Trophoblast cell (in vitro differentiated cells and primary cell): Measurements from ENCODE around the gene ZFAND2A.

ENCODE experiments used
- DNase-seq, 2 donors: peaks; one replicate each; pipeline ENCODE4 v3.0.0-alpha.2; 2016
- H2AFZ ChIP-seq: 2 replicates; pipeline ENCODE4 v1.6.1; 2013; ENCODE audit warnings: low read length, moderate library complexity, mild to moderate bottlenecking; ENCODE audit not compliant: insufficient read depth, poor library complexity
- H2AK5ac ChIP-seq: 2 replicates; pipeline ENCODE4 v1.6.1; 2013; ENCODE audit warnings: mild to moderate bottlenecking, low read length
- H2BK120ac ChIP-seq: 2 replicates; pipeline ENCODE4 v1.6.1; 2013; ENCODE audit warnings: low read length, mild to moderate bottlenecking, moderate library complexity; ENCODE audit not compliant: insufficient read depth, poor library complexity
- H2BK12ac ChIP-seq: 2 replicates; pipeline ENCODE4 v1.6.1; 2013; ENCODE audit warnings: mild to moderate bottlenecking, low read length, moderate library complexity
- H2BK5ac ChIP-seq: 2 replicates; pipeline ENCODE4 v1.6.1; 2013; ENCODE audit warnings: low read length, low read depth, moderate library complexity, mild to moderate bottlenecking; ENCODE audit not compliant: poor library complexity
- H3K14ac ChIP-seq: 2 replicates; pipeline ENCODE4 v1.6.1; 2013; ENCODE audit warnings: mild to moderate bottlenecking, low read length
- H3K18ac ChIP-seq: 2 replicates; pipeline ENCODE4 v1.6.1; 2013; ENCODE audit warnings: mild to moderate bottlenecking, low read length
- H3K23ac ChIP-seq: 2 replicates; pipeline ENCODE4 v1.6.1; 2013; ENCODE audit warnings: low read length
- H3K27ac ChIP-seq: 2 replicates; pipeline ENCODE4 v1.5.1; 2013; ENCODE audit warnings: low read depth, mild to moderate bottlenecking, inconsistent platforms, low read length, moderate library complexity
- H3K27me3 ChIP-seq: 2 replicates; pipeline ENCODE4 v1.6.1; 2013; ENCODE audit warnings: inconsistent platforms, mild to moderate bottlenecking, low read length, moderate library complexity; ENCODE audit not compliant: insufficient read depth
- H3K36me3 ChIP-seq, 2 experiments: 1 replicate in 1 of 2; 2 replicates in 1 of 2; pipeline ENCODE4 v1.6.1; 2013; ENCODE audit warnings: low read length in 2 of 2, mild to moderate bottlenecking in 2 of 2, moderate library complexity in 1 of 2; ENCODE audit not compliant: insufficient read depth in 2 of 2, control insufficient read depth in 1 of 2
- H3K4ac ChIP-seq: 2 replicates; pipeline ENCODE4 v1.6.1; 2013; ENCODE audit warnings: low read depth, mild to moderate bottlenecking, low read length, moderate library complexity
- H3K4me1 ChIP-seq, 2 experiments: 1 replicate in 1 of 2; 2 replicates in 1 of 2; pipeline ENCODE4 v1.6.1; 2013; ENCODE audit warnings: low read length in 2 of 2, mild to moderate bottlenecking in 2 of 2, moderate library complexity in 1 of 2; ENCODE audit not compliant: insufficient read depth in 2 of 2, control insufficient read depth in 1 of 2
- H3K4me2 ChIP-seq: 2 replicates; pipeline ENCODE4 v1.6.1; 2013; ENCODE audit warnings: inconsistent platforms, mild to moderate bottlenecking, low read length, moderate library complexity
- H3K4me3 ChIP-seq: 2 replicates; pipeline ENCODE4 v1.5.1; 2013; ENCODE audit warnings: mild to moderate bottlenecking, low read depth, low read length, inconsistent platforms
- H3K79me1 ChIP-seq: one replicate; pipeline ENCODE4 v1.6.1; 2013; ENCODE audit warnings: low read length
- H3K79me2 ChIP-seq: 2 replicates; pipeline ENCODE4 v1.6.1; 2013; ENCODE audit warnings: low read length, mild to moderate bottlenecking; ENCODE audit not compliant: control insufficient read depth, insufficient read depth, poor library complexity
- H3K9ac ChIP-seq: 2 replicates; pipeline ENCODE4 v1.6.1; 2013; ENCODE audit warnings: mild to moderate bottlenecking, low read length
- H3K9me3 ChIP-seq: 2 replicates; pipeline ENCODE4 v1.6.1; 2013; ENCODE audit warnings: low read depth, mild to moderate bottlenecking, control low read depth, inconsistent platforms, low read length; ENCODE audit not compliant: insufficient read depth
- H4K12ac ChIP-seq: 2 replicates; pipeline ENCODE4 v1.6.1; 2013; ENCODE audit warnings: low read depth, mild to moderate bottlenecking, low read length, moderate library complexity
- H4K8ac ChIP-seq: 2 replicates; pipeline ENCODE4 v1.6.1; 2013; ENCODE audit warnings: low read depth, mild to moderate bottlenecking, low read length, moderate library complexity
- H4K91ac ChIP-seq: one replicate; pipeline ENCODE4 v1.6.1; 2013; ENCODE audit warnings: low read depth, mild to moderate bottlenecking, low read length, moderate library complexity
- WGBS: extraction: QIAGEN DNeasy Blood & Tissue Kit; methylation state at CpG from one replicate; pipeline ENCODE4 v1.1.7; 2013; ENCODE audit warnings: missing lambda C conversion rate; ENCODE audit not compliant: insufficient read length, insufficient coverage; ENCODE audit errors: extremely low coverage; 5-methylcytosine and 5-hydroxymethylcytosine counted together

Gene ZFAND2A

DNA sequence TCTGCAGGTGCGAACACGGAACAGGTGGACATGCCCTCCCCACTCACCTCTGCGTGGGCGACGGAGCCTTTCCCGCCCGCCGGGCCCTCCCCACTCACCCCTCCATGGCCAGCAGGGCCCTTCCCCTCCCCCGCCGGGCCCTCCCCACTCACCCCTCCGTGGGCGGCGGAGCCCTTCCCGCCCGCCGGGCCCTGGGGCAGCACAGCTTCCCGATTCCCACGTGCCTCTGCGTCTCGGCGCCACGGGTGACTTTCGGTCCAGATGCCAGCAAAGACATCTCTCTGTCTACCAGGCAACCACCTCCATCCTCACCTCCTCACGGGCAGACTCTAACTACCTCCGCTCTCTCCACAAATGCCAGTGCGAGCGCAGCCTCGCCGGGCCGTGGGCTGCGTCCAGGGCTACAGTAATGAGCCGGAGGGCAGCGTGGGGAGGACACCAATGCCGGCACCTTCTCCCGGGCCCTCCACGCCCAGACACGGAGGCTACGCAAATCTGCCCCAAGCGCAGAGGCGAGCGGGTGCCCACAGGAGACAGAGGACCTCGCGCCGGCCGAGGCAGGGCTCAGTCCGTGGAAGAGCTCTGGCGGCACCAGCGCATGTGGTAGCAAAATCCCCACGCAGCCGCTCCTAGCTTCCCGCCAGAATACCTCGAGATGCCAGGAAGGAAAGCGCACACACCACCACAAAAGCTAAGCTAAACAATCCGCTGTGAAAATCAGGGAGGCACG lies 50.2 kb downstream of the ZFAND2A start:
- peaks cover 0 to 2% of the 10 kb centered on the region in 2 experiments for H3K4me1 ChIP-seq
- no peak overlapping the region for H4K12ac ChIP-seq
- no peak overlapping the region for H3K4me2 ChIP-seq
- no peak overlapping the region for H3K14ac ChIP-seq
- DNase-seq: no peak
- H4K8ac ChIP-seq: no peak overlapping the region
- H3K23ac ChIP-seq: no peak overlapping the region
- H3K79me2 ChIP-seq: no peaks in the 10 kb centered on the region
- no peak overlapping the region for H3K4ac ChIP-seq
- no peak overlapping the region for H2BK5ac ChIP-seq
- peak overlapping the region; percentile 30 for H3K18ac ChIP-seq
- H3K9me3 ChIP-seq: no peaks in the 10 kb centered on the region
- H3K27me3 ChIP-seq: no peaks in the 10 kb centered on the region
- H2AK5ac ChIP-seq: no peak overlapping the region
- WGBS: no CpG with 5 or more reads among the region's 55 CpGs
- H3K36me3 ChIP-seq: peaks cover 5 to 8% of the 10 kb centered on the region in 2 experiments
- H3K4me3 ChIP-seq: no peak overlapping the region
- H2BK120ac ChIP-seq: no peak overlapping the region
- H2BK12ac ChIP-seq: no peak overlapping the region
- no peak overlapping the region for H4K91ac ChIP-seq
- H3K9ac ChIP-seq: no peak overlapping the region
- H3K27ac ChIP-seq: no peak overlapping the region
- H3K79me1 ChIP-seq: no peaks in the 10 kb centered on the region
- H2AFZ ChIP-seq: no peak overlapping the region

GRCh38 chr7:1108264-1108920 lies 51.6 kb downstream of the ZFAND2A start:
- Histone ChIP-seq H4K8ac (no peak overlapping the region), H3K4me3 (no peak overlapping the region), H2AK5ac (no peak overlapping the region), H3K27me3 (no peaks in the 10 kb centered on the region), H3K4ac (no peak overlapping the region), H3K79me2 (peaks cover 3% of the 10 kb centered on the region), H2BK12ac (no peak overlapping the region), H3K9ac (no peak overlapping the region), H3K23ac (no peak overlapping the region), H3K27ac (no peak overlapping the region), H4K91ac (peak overlapping the region; percentile 21), H2BK5ac (no peak overlapping the region), H3K14ac (no peak overlapping the region), H2BK120ac (no peak overlapping the region), H3K36me3 (peaks cover 1 to 10% of the 10 kb centered on the region in 2 experiments), H4K12ac (no peak overlapping the region), H3K4me2 (no peak overlapping the region), H3K79me1 (no peaks in the 10 kb centered on the region), H3K18ac (peak overlapping the region; percentile 85), H2AFZ (no peak overlapping the region), H3K9me3 (no peaks in the 10 kb centered on the region), H3K4me1 (peaks cover 0 to 2% of the 10 kb centered on the region in 2 experiments)
- no peak for DNase-seq
- no CpG with 5 or more reads among the region's 30 CpGs for WGBS

GRCh38 chr7:1106793-1107421 lies 53.1 kb downstream of the ZFAND2A start:
- Histone ChIP-seq H4K12ac (no peak overlapping the region), H4K8ac (no peak overlapping the region), H3K79me2 (peaks cover 3% of the 10 kb centered on the region), H2BK120ac (no peak overlapping the region), H2AK5ac (no peak overlapping the region), H3K36me3 (peaks cover 0 to 6% of the 10 kb centered on the region in 2 experiments), H4K91ac (no peak overlapping the region), H3K27ac (no peak overlapping the region), H3K27me3 (no peaks in the 10 kb centered on the region), H3K4me2 (no peak overlapping the region), H2AFZ (no peak overlapping the region), H3K4me1 (peaks cover 0 to 2% of the 10 kb centered on the region in 2 experiments), H3K4ac (no peak overlapping the region), H3K9me3 (no peaks in the 10 kb centered on the region), H3K79me1 (no peaks in the 10 kb centered on the region), H2BK12ac (no peak overlapping the region), H3K14ac (no peak overlapping the region), H3K4me3 (no peak overlapping the region), H3K9ac (no peak overlapping the region), H3K18ac (peak overlapping the region; percentile 15), H2BK5ac (no peak overlapping the region), H3K23ac (no peak overlapping the region)
- WGBS: no CpG with 5 or more reads among the region's 20 CpGs
- no peak for DNase-seq

GRCh38 chr7:1106063-1106792 lies 53.8 kb downstream of the ZFAND2A start:
- H3K14ac ChIP-seq: no peak overlapping the region
- H2BK12ac ChIP-seq: no peak overlapping the region
- H3K9me3 ChIP-seq: no peaks in the 10 kb centered on the region
- H3K79me2 ChIP-seq: peaks cover 3% of the 10 kb centered on the region
- H3K4me1 ChIP-seq: peaks cover 6 to 7% of the 10 kb centered on the region in 2 experiments
- no peak overlapping the region for H3K4me2 ChIP-seq
- H2AFZ ChIP-seq: no peak overlapping the region
- H3K27me3 ChIP-seq: no peaks in the 10 kb centered on the region
- no peak overlapping the region for H3K27ac ChIP-seq
- H4K8ac ChIP-seq: no peak overlapping the region
- H3K4ac ChIP-seq: no peak overlapping the region
- H3K36me3 ChIP-seq: peaks cover 0 to 6% of the 10 kb centered on the region in 2 experiments
- H4K12ac ChIP-seq: no peak overlapping the region
- WGBS: no CpG with 5 or more reads among the region's 27 CpGs
- no peak overlapping the region for H2BK5ac ChIP-seq
- H3K23ac ChIP-seq: no peak overlapping the region
- H3K9ac ChIP-seq: no peak overlapping the region
- H3K79me1 ChIP-seq: peaks cover 2% of the 10 kb centered on the region
- H3K4me3 ChIP-seq: no peak overlapping the region
- DNase-seq: no peak
- H2AK5ac ChIP-seq: no peak overlapping the region
- no peak overlapping the region for H4K91ac ChIP-seq
- H3K18ac ChIP-seq: peak overlapping the region; percentile 15
- H2BK120ac ChIP-seq: no peak overlapping the region
